ENCODE data around the gene RMND5A.
"Not testable (repeated sequence)": the region's sequence is repeated elsewhere in the genome, so short reads cannot be mapped to it uniquely, and the experiment has no call there.

The RMND5A gene

GRCh38 chr2:86719637-86720539 lies at the start of gene RMND5A:
Gene RMND5A (plus strand): TSS chr2:86720291. CDS start chr2:86720668, 377 bp downstream.
- DNase-seq: not testable (repeated sequence)

GRCh38 chr2:86671337-86671981 lies 48.6 kb upstream of the RMND5A start:
- DNase-seq: no peak

GRCh38 chr2:86672027-86672545 lies 48.0 kb upstream of the RMND5A start:
- DNase-seq: no peak

GRCh38 chr2:86673011-86673410 lies 47.1 kb upstream of the RMND5A start:
- no peak for DNase-seq

GRCh38 chr2:86673986-86674670 lies 46.0 kb upstream of the RMND5A start:
- DNase-seq: no peak

GRCh38 chr2:86675104-86675503 lies 45.0 kb upstream of the RMND5A start:
- no peak for DNase-seq

- no peak for DNase-seq
These were observed 44.5 kb upstream of the RMND5A start for GRCh38 chr2:86675511-86676015.

GRCh38 chr2:86677816-86678215 lies 42.3 kb upstream of the RMND5A start:
- DNase-seq: no peak

- DNase-seq: no peak
These were observed 41.1 kb upstream of the RMND5A start for GRCh38 chr2:86679036-86679435.

GRCh38 chr2:86685351-86685750 lies 34.7 kb upstream of the RMND5A start:
- DNase-seq: no peak

GRCh38 chr2:86686460-86686859 lies 33.6 kb upstream of the RMND5A start:
- DNase-seq: no peak

- DNase-seq: no peak
These were observed 33.2 kb upstream of the RMND5A start for GRCh38 chr2:86686905-86687304.

- no peak for DNase-seq
These were observed 24.9 kb upstream of the RMND5A start for GRCh38 chr2:86695053-86695691.

GRCh38 chr2:86697551-86698104 lies 22.5 kb upstream of the RMND5A start:
- DNase-seq: no peak

GRCh38 chr2:86700690-86701089 lies 19.4 kb upstream of the RMND5A start:
- DNase-seq: no peak

GRCh38 chr2:86703704-86704361 lies 16.3 kb upstream of the RMND5A start:
- no peak for DNase-seq

GRCh38 chr2:86704459-86704971 lies 15.6 kb upstream of the RMND5A start:
- no peak for DNase-seq

GRCh38 chr2:86706220-86706619 lies 13.9 kb upstream of the RMND5A start:
- no peak for DNase-seq

GRCh38 chr2:86706935-86707334 lies 13.2 kb upstream of the RMND5A start:
- no peak for DNase-seq

- DNase-seq: not testable (repeated sequence)
These were observed 12.0 kb upstream of the RMND5A start for GRCh38 chr2:86708126-86708525.

- DNase-seq: not testable (repeated sequence)
These were observed 5.4 kb upstream of the RMND5A start for GRCh38 chr2:86714579-86715173.
